ENCODE data around the gene MTARC2.

The MTARC2 gene

DNA sequence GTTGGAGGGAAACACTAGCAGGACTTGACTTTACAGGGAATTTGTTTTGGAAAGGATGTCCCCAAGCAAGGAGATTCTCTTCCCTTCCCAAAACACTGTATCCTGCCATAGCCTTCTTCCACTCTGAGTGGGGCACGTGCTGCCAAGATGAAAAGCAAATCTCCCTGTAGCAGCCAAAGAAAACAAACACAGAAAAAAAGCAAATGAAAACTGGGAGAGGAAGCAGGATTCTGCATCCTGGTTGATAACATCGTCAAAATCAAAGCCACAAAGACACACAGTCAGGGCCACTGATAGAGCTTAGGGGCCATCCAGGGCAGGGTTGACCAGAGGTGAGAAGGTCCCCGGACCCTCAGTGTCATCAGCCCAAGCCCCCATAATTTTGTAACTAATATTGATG, 16.0 kb upstream of the MTARC2 start:
- Histone ChIP-seq H2BK5ac (ENCODE audit: low read depth, low read length, poor library complexity, severe bottlenecking) (no peak overlapping the region), H3K4me3 (ENCODE audit: insufficient read depth in 1 of 2, low read depth in 1 of 2, low read length in 2 of 2) (peak overlapping the region in 1 of 2 experiments; percentile 39), H4K91ac (ENCODE audit: low read length) (no peak overlapping the region), H3K9me3 (ENCODE audit: control insufficient read depth, low read length) (no peaks in the 10 kb centered on the region), H3K27ac (ENCODE audit: low read length, poor library complexity, severe bottlenecking) (no peak overlapping the region), H2BK12ac (ENCODE audit: low read length in 2 of 2) (no peak overlapping the region), H3K79me1 (replicated peaks; ENCODE audit: low read length, poor library complexity, severe bottlenecking) (no peaks in the 10 kb centered on the region), H2BK120ac (ENCODE audit: low read depth, low read length) (no peak overlapping the region), H3K23ac (ENCODE audit: low read length in 2 of 2) (no peak overlapping the region), H3K4ac (ENCODE audit: low read depth in 1 of 2, low read length in 2 of 2) (no peak overlapping the region), H3K9ac (ENCODE audit: low read length) (no peak overlapping the region), H3K18ac (ENCODE audit: low read depth in 1 of 2, low read length in 2 of 2) (peak overlapping the region in 1 of 2 experiments; percentile 43), H2AFZ (ENCODE audit: low read depth, low read length) (no peak overlapping the region), H2BK15ac (ENCODE audit: low read depth, poor library complexity, severe bottlenecking) (no peak overlapping the region), H3K4me2 (ENCODE audit: low read length, poor library complexity, severe bottlenecking) (no peak overlapping the region), H3K4me1 (ENCODE audit: control insufficient read depth, insufficient read depth, low read depth, low read length) (peaks cover 5% of the 10 kb centered on the region), H3K14ac (ENCODE audit: low read length in 2 of 2) (no peak overlapping the region), H4K8ac (ENCODE audit: low read length) (peak overlapping the region; percentile 64), H3K36me3 (ENCODE audit: control insufficient read depth in 1 of 2, insufficient read depth in 2 of 2, low read depth in 1 of 2, low read length in 2 of 2) (no peaks in the 10 kb centered on the region), H2AK5ac (ENCODE audit: low read length, severe bottlenecking) (peak overlapping the region; percentile 97), H3K27me3 (ENCODE audit: control insufficient read depth in 1 of 2, insufficient read depth in 1 of 2, low read length in 2 of 2) (no peaks in the 10 kb centered on the region)
- DNase-seq = no peak
- 80% methylated on average over 2 of the region's 3 CpGs for WGBS

DNA sequence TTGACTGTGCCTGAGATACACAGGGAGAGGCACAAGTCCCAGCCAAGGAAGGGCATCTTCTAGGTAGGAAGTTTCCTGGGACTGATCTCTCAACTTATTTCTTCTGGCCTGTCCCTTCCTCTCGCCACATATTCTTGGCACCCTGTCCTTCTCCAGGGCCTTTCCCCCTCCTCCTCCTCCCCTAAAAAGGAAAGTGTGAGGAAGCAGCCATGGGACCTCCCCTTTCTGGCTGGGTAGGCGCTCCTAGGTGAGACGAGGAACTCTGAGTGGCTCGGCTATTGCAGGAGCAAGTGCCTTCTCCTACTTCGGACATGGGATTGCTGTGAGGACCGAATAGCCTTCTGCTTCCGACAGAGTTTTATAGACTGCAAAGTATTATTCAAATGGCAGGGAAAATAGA, 15.5 kb upstream of the MTARC2 start:
- Histone ChIP-seq H3K27ac (ENCODE audit: low read length, poor library complexity, severe bottlenecking) (no peak overlapping the region), H3K23ac (ENCODE audit: low read length in 2 of 2) (no peak overlapping the region), H3K4me3 (ENCODE audit: insufficient read depth in 1 of 2, low read depth in 1 of 2, low read length in 2 of 2) (peak overlapping the region in 1 of 2 experiments; percentile 39), H2BK15ac (ENCODE audit: low read depth, poor library complexity, severe bottlenecking) (no peak overlapping the region), H2AFZ (ENCODE audit: low read depth, low read length) (peak overlapping the region; percentile 72), H3K9me3 (ENCODE audit: control insufficient read depth, low read length) (no peaks in the 10 kb centered on the region), H2AK5ac (ENCODE audit: low read length, severe bottlenecking) (peak overlapping the region; percentile 97), H2BK5ac (ENCODE audit: low read depth, low read length, poor library complexity, severe bottlenecking) (no peak overlapping the region), H2BK12ac (ENCODE audit: low read length in 2 of 2) (peak overlapping the region; percentile 54 to 56), H3K4me1 (ENCODE audit: control insufficient read depth, insufficient read depth, low read depth, low read length) (peaks cover 5% of the 10 kb centered on the region), H3K27me3 (ENCODE audit: control insufficient read depth in 1 of 2, insufficient read depth in 1 of 2, low read length in 2 of 2) (no peaks in the 10 kb centered on the region), H3K18ac (ENCODE audit: low read depth in 1 of 2, low read length in 2 of 2) (peak overlapping the region; percentile 19 to 55), H4K91ac (ENCODE audit: low read length) (peak overlapping the region; percentile 82), H3K4ac (ENCODE audit: low read depth in 1 of 2, low read length in 2 of 2) (peak overlapping the region; percentile 15 to 81), H3K9ac (ENCODE audit: low read length) (peak overlapping the region; percentile 63), H3K4me2 (ENCODE audit: low read length, poor library complexity, severe bottlenecking) (no peak overlapping the region), H3K36me3 (ENCODE audit: control insufficient read depth in 1 of 2, insufficient read depth in 2 of 2, low read depth in 1 of 2, low read length in 2 of 2) (no peaks in the 10 kb centered on the region), H3K14ac (ENCODE audit: low read length in 2 of 2) (no peak overlapping the region), H4K8ac (ENCODE audit: low read length) (peak overlapping the region; percentile 81), H3K79me1 (replicated peaks; ENCODE audit: low read length, poor library complexity, severe bottlenecking) (no peaks in the 10 kb centered on the region), H2BK120ac (ENCODE audit: low read depth, low read length) (no peak overlapping the region)
- no peak for DNase-seq
- 96% methylated on average over 5 of the region's 7 CpGs for WGBS

DNA sequence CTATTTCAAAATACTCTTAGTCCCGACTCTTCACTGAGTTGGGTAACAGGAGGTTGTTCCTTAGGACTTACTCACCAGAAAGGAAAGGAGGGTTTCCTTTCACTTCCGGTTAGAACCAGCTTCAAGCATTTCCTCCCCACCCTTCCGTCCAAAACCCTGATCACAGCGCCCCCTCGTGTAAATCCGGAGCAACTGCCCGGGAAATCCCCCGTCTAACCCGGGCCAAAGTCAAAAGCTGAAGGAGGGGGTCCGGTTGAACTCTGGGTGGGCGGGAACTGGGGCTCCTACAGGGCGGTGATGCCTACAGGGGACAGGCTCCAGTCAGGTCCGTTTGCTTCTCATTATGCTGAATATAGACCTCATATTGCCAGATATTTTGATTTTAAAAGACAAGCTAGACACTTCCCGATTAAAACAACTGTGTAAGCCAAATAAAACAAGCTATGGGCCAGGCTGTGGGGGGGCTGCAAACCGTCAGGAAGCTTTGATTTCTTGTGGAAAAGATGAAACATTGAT, 15.0 kb upstream of the MTARC2 start:
- Histone ChIP-seq H3K36me3 (ENCODE audit: control insufficient read depth in 1 of 2, insufficient read depth in 2 of 2, low read depth in 1 of 2, low read length in 2 of 2) (no peaks in the 10 kb centered on the region), H3K79me1 (replicated peaks; ENCODE audit: low read length, poor library complexity, severe bottlenecking) (no peaks in the 10 kb centered on the region), H3K4me1 (ENCODE audit: control insufficient read depth, insufficient read depth, low read depth, low read length) (peaks cover 5% of the 10 kb centered on the region), H2AFZ (ENCODE audit: low read depth, low read length) (no peak overlapping the region), H3K4me2 (ENCODE audit: low read length, poor library complexity, severe bottlenecking) (peak overlapping the region; percentile 50), H2BK120ac (ENCODE audit: low read depth, low read length) (no peak overlapping the region), H4K8ac (ENCODE audit: low read length) (no peak overlapping the region), H3K4me3 (ENCODE audit: insufficient read depth in 1 of 2, low read depth in 1 of 2, low read length in 2 of 2) (peak overlapping the region in 1 of 2 experiments; percentile 62), H3K23ac (ENCODE audit: low read length in 2 of 2) (no peak overlapping the region), H2AK5ac (ENCODE audit: low read length, severe bottlenecking) (no peak overlapping the region), H2BK15ac (ENCODE audit: low read depth, poor library complexity, severe bottlenecking) (no peak overlapping the region), H3K9me3 (ENCODE audit: control insufficient read depth, low read length) (no peaks in the 10 kb centered on the region), H2BK12ac (ENCODE audit: low read length in 2 of 2) (no peak overlapping the region), H3K18ac (ENCODE audit: low read depth in 1 of 2, low read length in 2 of 2) (peak overlapping the region in 1 of 2 experiments; percentile 48), H3K14ac (ENCODE audit: low read length in 2 of 2) (no peak overlapping the region), H2BK5ac (ENCODE audit: low read depth, low read length, poor library complexity, severe bottlenecking) (no peak overlapping the region), H3K9ac (ENCODE audit: low read length) (peak overlapping the region; percentile 87), H3K27me3 (ENCODE audit: control insufficient read depth in 1 of 2, insufficient read depth in 1 of 2, low read length in 2 of 2) (no peaks in the 10 kb centered on the region), H4K91ac (ENCODE audit: low read length) (no peak overlapping the region), H3K4ac (ENCODE audit: low read depth in 1 of 2, low read length in 2 of 2) (no peak overlapping the region), H3K27ac (ENCODE audit: low read length, poor library complexity, severe bottlenecking) (no peak overlapping the region)
- 4% methylated on average over 10 of the region's 15 CpGs for WGBS
- DNase-seq = peak; percentile 88

DNA sequence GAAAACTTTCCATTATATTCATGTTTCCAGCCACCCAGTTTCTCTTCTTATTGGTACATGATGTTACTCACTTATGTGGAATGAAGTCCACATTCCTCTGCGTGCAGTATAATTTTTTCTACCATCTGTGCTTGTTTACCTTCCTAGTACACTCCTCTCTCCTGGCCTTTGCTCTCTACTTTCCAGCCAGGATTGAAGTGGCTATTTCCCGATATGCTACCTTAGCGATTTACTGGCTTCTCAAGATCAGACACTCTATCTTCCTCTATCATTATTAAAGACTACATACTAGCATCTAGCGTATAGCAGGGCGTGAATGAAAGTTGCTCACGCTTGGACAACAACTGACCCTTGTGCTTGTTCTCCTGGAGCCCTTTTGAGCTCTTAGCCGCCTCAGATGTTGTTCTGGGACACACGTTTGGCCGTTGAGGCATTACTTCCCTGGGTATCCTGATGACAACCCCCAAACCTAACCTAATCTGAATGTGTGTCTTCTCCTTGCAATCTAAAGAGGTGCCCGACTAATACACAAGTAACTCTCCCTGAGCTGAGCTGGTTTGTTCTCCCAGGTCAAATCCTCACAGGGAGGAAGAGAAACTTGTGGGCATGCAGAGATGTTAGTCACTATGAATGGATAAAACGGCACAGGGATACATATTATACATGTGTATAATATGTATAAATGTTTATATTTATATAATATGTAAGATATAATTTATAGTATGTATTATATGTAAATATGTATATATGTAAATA, 13.4 kb upstream of the MTARC2 start:
- Histone ChIP-seq H3K27me3 (ENCODE audit: control insufficient read depth in 1 of 2, insufficient read depth in 1 of 2, low read length in 2 of 2) (no peaks in the 10 kb centered on the region), H4K91ac (ENCODE audit: low read length) (no peak overlapping the region), H3K4me3 (ENCODE audit: insufficient read depth in 1 of 2, low read depth in 1 of 2, low read length in 2 of 2) (no peak overlapping the region), H2AFZ (ENCODE audit: low read depth, low read length) (peak overlapping the region; percentile 61), H3K9ac (ENCODE audit: low read length) (no peak overlapping the region), H3K14ac (ENCODE audit: low read length in 2 of 2) (no peak overlapping the region), H2BK5ac (ENCODE audit: low read depth, low read length, poor library complexity, severe bottlenecking) (peak overlapping the region; percentile 68), H3K79me1 (replicated peaks; ENCODE audit: low read length, poor library complexity, severe bottlenecking) (no peaks in the 10 kb centered on the region), H4K8ac (ENCODE audit: low read length) (peak overlapping the region; percentile 64), H3K36me3 (ENCODE audit: control insufficient read depth in 1 of 2, insufficient read depth in 2 of 2, low read depth in 1 of 2, low read length in 2 of 2) (no peaks in the 10 kb centered on the region), H3K18ac (ENCODE audit: low read depth in 1 of 2, low read length in 2 of 2) (peak overlapping the region; percentile 48 to 75), H2BK12ac (ENCODE audit: low read length in 2 of 2) (peak overlapping the region in 1 of 2 experiments; percentile 54), H3K4me1 (ENCODE audit: control insufficient read depth, insufficient read depth, low read depth, low read length) (peaks cover 5% of the 10 kb centered on the region), H3K4ac (ENCODE audit: low read depth in 1 of 2, low read length in 2 of 2) (peak overlapping the region in 1 of 2 experiments; percentile 81), H2AK5ac (ENCODE audit: low read length, severe bottlenecking) (no peak overlapping the region), H3K9me3 (ENCODE audit: control insufficient read depth, low read length) (no peaks in the 10 kb centered on the region), H3K23ac (ENCODE audit: low read length in 2 of 2) (no peak overlapping the region), H2BK120ac (ENCODE audit: low read depth, low read length) (no peak overlapping the region), H2BK15ac (ENCODE audit: low read depth, poor library complexity, severe bottlenecking) (peak overlapping the region; percentile 52), H3K27ac (ENCODE audit: low read length, poor library complexity, severe bottlenecking) (peak overlapping the region; percentile 94), H3K4me2 (ENCODE audit: low read length, poor library complexity, severe bottlenecking) (peak overlapping the region; percentile 10)
- DNase-seq = peak; percentile 79
- 49% methylated on average over 10 of the region's 11 CpGs for WGBS

Measured in mesenchymal stem cell (in vitro differentiated cells and primary cell).